IPS-NIHi11 (cell line): Measurements from ENCODE around the gene KCTD21.

ENCODE experiments used
- DNase-seq: peaks from one replicate; pipeline ENCODE4 v3.0.0; 2012; ENCODE audit warnings: mixed read lengths, low spot score

The KCTD21 gene

DNA sequence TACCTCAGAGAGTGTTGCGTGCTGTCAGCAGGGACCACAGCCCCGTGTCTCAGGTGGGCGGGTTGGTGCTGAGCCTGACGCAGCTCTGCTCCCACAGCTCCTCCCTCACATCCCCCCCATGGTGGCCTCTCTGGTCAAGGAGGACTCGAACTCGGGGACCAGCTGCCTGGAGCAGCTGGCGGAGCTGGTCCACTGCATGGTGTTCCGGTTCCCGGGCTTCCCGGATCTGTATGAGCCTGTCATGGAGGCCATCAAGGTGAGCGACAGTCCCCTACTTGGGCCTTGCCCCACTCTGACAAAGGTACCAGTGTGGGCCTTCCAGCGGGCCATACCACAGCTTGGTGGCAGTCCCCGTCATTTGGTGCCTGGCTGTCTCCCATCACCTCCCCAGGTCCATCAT is 12.1 kb upstream of the KCTD21 start:
- DNase-seq, result no peak

DNA sequence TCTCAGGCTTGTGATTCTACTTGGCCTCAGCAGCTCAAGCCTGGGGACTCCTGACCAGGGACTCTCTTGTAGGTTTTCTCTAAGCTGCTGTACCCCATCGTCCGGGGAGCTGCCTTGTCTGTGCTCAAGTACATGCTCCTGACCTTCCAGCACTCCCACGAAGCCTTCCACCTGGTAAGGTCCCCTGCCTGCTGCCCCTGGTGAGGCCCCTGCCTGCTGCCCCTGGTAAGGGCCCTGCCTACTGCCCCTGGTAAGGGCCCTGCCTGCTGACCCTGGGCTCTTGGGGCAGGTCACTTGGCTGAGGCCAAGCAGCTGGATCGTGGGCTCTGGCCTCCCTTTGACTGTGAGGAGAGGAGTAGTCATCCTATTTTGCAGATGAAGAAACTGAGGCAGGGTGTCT is 11.6 kb upstream of the KCTD21 start:
- DNase-seq, result no peak

DNA sequence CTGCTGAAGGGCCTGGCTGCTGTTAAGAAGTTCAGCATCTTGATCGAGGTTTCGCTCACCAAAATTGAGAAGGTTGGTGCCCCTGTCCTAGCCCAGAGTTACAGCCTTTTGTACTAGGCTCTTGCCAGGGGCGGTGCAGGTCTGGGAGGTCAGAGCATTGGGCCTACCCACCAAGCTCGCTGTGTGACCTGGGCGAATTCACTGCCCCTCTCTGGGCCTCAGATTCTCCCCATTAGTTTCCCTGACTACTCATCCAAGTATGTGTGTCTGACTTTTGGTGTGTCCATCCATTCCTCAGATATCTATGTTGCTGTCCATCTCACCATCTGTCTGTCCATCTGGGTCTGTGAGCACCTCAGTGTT is 11.2 kb upstream of the KCTD21 start:
- DNase-seq, result no peak

DNA sequence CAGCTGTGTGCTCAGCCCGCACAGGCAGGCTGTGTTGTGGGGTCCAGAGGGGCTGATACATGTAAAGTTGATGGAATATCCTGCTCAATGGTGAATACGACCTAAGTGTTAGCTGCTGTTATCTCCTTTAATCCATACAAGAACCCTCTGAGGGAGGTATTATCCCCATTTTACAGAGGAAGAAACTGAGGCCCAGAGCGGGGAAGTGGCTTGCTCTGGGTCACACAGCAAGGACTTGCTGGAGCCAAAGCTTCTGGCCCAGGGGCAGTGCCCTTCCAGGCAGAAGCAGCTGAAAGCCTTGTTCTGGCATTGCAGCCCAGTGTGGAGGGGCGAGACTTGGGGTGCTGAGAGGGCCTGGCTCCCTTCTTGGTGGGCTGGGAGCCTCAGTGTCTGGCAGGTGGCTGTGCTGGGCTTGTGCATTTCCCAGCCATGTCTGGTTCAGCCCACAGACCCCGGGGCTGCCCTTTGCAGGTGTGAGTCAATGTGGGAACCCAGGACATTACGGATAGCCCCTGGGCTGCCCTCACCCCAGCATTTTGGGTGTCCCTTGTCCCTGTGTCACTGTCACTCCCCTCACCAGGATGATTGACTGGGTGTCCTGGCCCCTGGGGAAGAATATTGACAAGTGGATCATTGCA is 10.7 kb upstream of the KCTD21 start:
- no peak for DNase-seq

DNA sequence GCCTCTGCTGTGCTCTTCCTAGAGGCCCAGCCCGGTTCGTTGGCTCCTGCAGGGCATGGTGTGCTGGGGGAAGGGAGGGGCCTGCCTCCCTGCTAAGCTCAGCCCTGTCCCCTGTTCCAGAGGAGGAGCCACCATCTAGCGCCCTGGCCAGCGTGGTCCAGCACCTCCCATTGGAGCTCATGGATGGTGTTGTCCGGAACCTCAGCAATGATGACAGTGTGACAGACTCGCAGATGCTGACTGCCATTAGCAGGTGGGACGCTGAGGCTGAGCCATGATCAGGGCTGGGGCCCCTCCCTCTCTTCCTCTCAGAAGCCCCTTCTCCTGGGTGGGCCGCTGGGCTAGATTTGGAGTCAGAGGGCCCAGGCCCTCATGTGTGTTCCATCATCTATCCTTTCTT is 9.4 kb upstream of the KCTD21 start:
- no peak for DNase-seq

DNA sequence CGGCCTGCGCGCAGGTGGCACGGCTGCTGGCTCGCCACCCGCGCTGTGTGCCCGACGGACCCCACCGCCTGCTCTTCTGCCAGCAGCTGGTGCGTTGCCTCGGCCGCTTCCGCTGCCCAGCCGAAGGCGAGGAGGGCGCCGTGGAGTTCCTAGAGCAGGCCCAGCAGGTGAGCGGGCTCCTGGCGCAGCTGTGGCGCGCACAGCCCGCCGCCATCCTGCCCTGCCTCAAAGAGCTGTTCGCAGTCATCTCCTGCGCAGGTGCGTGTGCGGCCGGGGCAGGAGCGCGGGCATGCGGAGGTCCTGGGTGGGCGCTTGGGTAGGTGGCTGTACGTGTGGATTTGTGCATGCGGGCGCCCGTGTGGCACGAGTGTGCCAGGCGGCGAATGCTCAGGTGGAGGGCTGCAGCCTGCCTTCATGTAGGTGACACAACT is 8.2 kb upstream of the KCTD21 start:
- DNase-seq, result no peak

DNA sequence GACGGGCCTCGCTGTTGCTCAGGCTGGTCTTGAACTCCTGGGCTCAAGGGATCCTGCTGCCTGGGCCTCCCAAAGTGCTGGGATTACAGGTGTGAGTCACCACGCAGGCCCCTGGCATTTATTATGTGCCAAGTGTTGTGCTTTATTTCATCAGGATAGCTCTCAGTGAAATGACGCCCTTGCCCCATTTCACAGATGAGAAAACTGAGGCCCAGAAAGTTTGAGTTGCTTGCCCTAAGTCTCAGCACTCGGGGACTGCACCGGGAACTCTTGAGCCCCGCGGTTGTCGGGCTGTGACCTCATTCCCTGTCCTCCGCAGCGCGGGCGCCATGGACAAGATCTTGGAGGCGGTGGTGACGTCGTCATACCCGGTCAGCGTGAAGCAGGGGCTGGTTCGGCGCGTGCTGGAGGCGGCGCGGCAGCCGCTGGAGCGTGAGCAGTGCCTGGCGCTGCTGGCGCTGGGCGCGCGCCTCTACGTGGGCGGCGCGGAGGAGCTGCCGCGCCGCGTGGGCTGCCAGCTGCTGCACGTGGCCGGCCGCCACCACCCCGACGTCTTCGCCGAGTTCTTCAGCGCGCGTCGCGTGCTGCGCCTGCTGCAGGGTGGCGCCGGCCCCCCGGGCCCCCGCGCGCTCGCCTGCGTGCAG is 7.6 kb upstream of the KCTD21 start:
- no peak for DNase-seq

DNA sequence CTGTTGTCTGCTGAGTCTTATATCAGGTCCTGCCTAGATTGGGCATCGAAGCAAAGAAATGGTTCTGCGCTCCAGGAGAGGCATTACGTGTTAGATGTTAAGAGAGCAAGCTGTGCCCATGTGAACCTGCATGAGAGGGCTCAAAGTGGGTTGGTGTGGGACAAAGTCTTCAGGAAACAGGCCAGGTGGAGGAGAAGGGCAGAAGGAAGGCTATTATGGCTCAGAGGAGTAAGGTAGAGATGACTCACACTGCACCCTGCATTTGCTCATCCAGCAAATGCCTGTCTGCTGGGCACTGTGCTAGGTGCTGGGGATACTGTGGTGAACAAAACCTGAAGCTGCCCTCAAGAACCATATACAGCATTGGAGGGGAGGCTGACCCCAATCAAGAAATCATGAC is 6.1 kb upstream of the KCTD21 start:
- no peak for DNase-seq

DNA sequence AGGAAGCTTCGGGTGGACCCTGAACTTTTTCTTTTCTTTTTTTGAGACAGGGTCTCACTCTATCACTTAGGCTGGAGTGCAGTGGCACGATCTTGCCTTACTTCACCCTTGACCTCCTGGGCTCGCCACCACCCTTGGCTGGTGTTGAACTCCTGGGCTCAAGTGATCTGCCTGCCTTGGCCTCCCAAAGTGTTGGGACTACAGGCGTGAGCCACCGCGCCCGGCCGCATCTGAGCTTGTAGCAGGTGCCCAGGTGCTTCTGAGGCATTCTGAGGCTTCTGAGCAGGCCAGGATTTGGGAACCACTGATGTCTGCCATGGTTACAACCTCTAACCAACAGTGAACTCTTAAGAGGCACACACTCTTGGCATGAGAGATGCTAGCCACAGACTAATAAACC is 5.4 kb upstream of the KCTD21 start:
- no peak for DNase-seq

DNA sequence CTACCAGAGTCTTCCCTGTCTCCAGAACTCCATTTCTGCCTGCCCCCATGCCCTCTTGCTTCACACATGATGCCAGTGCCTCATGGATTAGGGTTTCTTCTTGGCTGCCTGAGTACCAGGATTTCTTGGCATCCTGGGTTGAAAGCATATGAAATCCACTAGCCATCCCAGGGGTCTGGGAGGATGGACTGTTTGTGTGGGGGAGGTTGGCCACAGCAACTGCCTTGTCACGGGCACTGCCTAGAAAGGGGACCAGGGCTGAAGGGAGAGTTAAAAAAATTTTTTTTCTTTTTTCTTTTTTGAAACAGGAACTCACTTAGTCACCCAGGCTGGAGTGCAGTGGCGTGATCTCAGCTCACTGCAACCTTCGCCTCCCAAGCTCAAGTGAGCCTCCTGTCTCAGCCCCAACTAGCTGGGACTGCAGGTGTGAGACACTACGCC is 4.5 kb upstream of the KCTD21 start:
- DNase-seq, result no peak

DNA sequence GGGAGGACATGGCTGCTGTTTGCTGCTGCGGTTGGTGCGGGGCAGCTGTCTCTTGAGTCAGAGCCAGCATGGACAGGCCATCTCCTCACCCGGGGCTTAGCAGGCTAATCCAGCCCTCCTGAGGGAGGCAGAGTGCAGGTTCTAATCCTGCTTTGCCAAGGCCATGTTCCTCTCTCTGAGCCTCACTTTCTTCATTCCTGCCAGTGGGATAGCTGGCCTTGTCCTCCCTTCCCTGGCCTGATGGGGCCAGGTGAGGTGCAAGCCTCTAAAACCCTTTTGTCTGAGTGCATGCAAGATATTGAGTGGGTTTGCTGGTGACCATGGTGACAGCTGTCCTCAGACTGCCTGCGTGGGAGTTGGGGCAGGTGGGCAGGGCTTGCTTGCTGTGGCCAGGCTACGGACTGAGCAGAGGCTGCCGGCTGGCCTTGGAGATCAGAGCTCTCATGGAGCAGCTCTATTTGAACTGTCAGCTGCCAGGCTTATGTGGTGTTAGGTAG is 3.8 kb upstream of the KCTD21 start:
- DNase-seq, result no peak

DNA sequence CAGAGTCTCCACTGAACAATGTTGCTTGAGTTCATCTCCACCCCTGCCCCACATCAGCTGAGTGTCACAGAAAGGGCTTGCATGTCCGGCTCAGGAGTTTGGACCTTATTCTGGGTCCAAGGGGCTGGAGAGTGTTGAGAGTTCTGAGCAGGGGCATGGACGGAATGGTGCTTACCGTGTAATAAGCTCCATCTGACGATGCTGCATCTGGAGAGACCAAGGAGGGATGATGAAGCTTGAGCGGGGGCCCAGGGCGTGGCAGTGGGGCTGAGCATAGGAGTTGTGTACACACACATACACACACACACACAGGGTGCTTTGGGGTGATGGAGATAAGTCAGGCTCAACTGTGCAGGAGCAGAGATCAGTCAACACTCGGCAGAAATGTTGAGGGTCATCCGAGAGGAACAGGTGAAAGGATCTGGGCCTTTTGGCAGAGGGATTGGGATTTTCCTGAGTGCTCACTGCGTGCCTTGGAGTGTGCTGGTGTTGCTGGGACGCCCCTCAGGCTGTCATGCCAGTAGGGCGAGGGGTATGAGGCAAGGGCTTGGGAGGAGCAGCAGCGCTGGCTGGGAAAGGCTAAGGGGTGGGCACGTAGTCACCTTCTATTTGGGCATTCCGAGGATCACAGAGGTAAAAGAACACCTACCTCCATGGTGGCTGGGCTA is 2.6 kb upstream of the KCTD21 start:
- DNase-seq, result no peak

DNA sequence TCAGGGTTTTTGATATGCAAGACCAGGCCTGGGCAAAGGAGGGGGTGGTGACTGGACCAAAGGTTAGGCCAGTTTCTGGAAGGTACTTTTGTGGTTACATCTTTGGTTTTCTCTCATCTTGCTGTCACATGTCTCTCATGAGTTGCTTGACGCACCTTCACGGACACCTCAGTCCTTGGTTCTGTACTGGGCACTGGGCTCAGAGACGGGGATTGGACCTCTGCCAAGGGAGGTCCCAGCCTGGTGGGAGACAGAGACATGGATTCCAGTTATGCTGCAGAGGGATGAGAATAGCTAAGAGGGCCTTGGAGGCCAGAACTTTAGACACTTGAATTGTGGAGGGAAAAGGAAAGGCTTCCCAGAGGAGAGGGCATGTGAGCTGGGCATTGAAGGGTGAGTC is 1.9 kb upstream of the KCTD21 start:
- no peak for DNase-seq

DNA sequence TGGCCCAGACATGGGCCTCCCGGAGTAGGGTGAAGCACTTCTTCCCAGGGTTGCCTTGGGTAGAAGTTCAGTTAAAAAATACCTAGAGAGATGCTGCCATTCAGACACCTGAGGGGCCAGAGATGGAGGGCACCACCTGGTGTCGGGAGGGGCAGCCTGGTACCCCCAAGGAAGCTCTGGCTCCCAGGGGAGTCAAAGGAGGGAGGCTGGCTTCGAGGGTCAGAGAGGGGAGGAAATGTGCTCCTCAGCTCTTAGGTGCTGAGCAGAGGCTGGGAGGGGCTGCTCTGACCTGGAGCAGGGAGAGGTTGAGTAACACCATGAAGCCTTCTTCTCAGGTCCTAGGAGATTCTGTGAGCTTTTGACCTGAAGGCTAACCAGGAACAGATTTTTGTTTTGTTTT is 1.4 kb upstream of the KCTD21 start:
- no peak for DNase-seq

DNA sequence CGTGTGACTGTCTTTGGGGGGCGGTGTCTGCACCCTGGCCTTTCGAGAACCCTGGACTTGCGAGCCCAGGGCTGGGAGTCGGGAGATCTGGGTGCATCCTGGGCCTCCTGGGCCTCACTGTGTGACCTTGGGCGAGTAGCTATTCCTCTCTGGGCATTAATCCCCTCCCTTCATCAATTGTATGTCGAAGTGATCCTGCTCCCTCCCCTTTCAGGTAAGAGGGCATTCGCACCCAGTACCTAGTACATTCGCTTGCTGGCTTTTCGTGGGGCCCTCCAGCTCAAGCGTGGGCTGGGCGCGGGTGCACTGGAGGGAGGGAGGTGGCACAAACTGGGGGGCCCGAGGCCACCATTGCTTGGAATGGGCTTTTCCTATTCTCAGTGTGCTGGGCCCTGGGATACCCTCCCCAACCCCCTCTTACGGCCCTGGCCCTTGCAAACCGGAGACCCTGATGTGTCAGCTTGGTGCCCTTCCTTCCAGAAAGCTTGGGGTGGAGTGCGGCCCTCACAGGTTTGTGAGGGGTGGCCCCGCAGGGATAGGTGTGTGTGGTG is 823 bp upstream of the KCTD21 start:
- DNase-seq, result no peak

DNA sequence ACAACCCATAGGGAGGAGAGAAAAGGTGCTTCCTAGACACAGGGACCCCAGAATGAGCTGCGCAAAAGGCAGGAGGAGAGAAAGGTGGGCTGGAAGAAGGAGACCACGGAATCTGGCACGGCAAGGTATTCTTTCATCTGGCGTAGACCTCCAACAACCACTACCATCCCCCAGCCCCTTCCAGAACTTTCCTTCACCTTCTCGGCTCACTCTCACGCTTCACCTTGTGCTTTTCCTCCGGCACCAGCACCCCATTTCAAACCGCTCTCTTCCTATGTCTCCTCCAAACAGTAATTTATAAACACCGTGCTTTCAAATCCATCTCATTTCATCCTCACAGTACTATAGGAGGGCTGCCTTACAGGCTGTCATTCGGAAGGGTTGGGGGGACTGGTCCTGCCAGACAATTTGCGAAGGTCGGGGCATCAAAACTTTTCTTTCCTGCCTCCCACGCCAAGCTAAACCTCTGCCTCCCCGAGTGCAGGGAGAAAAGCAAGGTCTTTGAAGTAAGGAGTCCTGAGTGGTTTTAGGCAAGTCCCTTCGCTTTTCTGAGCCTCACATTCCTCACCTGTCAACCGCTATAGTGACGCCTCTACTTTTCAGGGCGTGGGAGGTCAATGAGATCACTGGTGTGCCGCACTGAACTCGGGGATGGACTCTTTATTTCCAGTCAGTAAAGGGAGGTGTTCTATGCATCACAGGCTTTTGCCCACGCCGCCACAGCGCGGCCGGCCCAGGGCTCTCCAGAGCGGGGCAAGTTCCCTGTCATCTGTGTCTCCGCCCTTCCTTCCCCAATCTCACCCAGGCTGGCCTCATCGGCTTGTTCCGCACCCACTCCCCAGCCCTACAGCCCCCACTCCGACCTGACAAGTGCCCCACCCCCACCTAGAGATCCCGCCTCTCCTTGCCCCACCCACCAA is 800 bp downstream of the KCTD21 start:
- no peak for DNase-seq

DNA sequence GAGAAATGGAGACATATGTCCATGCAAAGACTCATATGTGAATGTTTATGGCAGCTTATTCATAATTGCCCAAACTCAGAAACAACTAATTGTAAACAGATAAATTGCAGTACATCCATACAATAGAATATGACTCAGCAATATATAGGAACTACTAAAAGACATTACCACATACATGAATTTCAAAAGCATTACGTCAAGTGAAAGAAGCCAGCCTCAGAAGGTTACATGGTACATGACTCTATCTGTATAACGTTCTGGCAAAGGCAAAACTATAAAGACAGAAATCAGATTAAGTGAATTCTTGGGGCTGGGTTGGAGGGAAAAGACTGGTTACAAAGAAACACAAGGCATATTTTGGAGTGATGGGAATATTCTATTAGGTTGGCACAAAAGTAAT is 7.2 kb downstream of the KCTD21 start:
- DNase-seq, result no peak

DNA sequence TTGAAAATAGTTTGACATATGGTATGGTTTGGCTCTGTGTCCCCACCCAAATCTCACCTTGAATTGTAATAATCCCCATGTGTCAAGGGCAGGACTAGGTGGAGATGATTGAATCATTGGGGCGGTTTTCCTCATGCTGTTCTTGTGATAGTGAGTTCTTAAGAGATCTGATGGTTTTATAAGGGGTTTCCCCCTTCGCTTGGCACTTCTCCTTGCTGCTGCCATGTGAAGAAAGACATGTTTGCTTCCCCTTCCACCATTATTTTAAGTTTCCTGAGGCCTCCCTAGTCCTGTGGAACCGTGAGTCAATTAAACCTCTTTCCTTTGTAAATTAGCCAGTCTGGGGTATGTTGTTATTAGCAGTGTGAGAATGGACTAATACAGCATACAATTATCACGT is 7.7 kb downstream of the KCTD21 start:
- DNase-seq, result no peak

DNA sequence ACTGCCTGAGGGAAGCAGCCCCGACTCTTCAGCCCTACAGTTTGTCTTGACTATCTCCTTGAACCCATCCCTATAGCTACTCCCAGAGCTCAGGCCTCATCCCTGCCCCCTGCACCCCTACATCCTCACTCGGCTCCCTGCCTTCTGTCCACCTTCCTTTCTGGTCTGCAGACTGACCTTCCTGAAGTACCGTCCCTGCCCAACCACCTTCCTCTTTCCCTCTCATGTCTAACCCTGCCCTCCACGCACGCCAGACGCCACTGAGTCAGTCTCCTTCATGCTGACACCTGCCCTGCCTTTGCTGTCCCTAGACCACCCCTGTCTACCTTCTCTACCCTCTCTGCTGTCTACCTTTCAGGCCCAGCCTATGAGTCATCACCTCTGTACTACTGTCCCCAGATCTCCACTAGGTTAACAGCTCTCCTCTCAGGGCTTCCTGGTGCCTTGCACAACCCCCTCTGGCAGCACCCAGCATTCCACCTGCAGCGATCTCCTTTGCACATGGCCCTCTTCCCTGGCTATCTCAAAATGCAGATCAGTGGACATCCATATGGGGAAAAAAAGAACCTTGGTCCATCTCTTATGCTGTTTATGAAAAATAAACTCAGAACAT is 8.9 kb downstream of the KCTD21 start:
- no peak for DNase-seq

DNA sequence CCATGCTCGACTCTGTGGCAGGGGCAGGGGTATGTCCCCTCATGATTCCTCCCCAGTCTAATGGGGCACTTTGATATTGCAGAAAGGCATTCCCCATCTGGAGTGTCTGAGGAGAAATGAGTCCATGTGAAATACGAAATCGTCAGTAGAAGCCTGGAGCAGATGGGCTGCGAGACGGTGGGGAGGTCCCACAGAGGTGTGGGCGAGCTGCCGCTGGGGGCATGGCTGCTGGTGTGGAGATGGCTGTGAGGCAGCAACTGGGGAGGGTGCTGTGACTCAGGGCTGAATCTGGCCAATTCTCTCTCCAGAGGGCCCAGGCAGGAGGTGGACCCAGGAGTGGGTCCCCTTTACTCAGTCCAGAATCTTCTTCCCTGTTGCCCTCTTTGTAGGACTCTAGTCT is 11.2 kb downstream of the KCTD21 start:
- no peak for DNase-seq

DNA sequence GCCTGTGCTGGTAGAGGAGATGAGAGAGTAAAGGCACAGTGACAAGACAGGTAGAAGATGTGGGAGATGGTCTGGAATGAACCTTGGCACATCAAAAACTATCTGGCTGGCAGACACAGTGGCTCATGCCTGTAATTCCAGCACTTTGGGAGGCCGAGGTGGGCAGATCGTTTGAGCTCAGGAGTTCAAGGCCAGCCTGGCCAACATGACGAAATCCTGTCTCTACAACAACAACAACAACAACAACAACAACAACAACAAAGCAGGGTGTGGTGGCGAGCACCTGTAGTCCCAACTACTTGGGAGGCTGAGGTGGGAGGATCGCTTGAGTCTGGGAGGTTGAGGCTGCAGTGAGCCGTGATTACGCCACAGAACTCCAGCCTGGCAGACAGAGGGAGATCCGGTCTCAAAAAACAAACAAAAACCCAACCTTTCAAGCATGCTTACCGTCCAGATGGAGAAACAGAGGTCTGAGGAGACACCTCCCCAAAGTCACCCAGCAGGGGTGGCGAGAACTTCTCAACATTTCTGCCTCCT is 11.8 kb downstream of the KCTD21 start:
- DNase-seq, result no peak
